ENCODE measurements around the gene ZFAND3.
A peak's percentile ranks its signal among the peaks of the same experiment; 100 is the strongest.

ZFAND3 gene

GRCh38 chr6:37798436-37799262 is 20.9 kb upstream of the ZFAND3 start:
- no peak for DNase-seq

- DNase-seq = no peak
Measured at GRCh38 chr6:37799263-37799644, 20.3 kb upstream of the ZFAND3 start.

- no peak for DNase-seq
Measured at GRCh38 chr6:37800703-37801604, 18.6 kb upstream of the ZFAND3 start.

- DNase-seq = no peak
Measured at GRCh38 chr6:37801605-37801940, 18.0 kb upstream of the ZFAND3 start.

GRCh38 chr6:37802810-37803209 is 16.7 kb upstream of the ZFAND3 start:
- no peak for DNase-seq

- no peak for DNase-seq
Measured at GRCh38 chr6:37804586-37804985, 14.9 kb upstream of the ZFAND3 start.

- DNase-seq = no peak
Measured at GRCh38 chr6:37806213-37806612, 13.3 kb upstream of the ZFAND3 start.

GRCh38 chr6:37807656-37808055 is 11.9 kb upstream of the ZFAND3 start:
- no peak for DNase-seq

- no peak for DNase-seq
Measured at GRCh38 chr6:37809197-37809543, 10.4 kb upstream of the ZFAND3 start.

GRCh38 chr6:37812841-37813240 is 6.7 kb upstream of the ZFAND3 start:
- no peak for DNase-seq

GRCh38 chr6:37814374-37814773 is 5.2 kb upstream of the ZFAND3 start:
- DNase-seq = no peak

GRCh38 chr6:37816599-37817375 is 2.7 kb upstream of the ZFAND3 start:
- DNase-seq = no peak

GRCh38 chr6:37818536-37819176 is 871 bp upstream of the ZFAND3 start:
- DNase-seq = peak; percentile 97

- DNase-seq = peak; percentile 42
Measured at GRCh38 chr6:37819802-37820717, 533 bp downstream of the ZFAND3 start.

- DNase-seq = no peak
Measured at GRCh38 chr6:37820718-37821079, 1.2 kb downstream of the ZFAND3 start.

GRCh38 chr6:37821446-37821845 is 1.9 kb downstream of the ZFAND3 start:
- DNase-seq = no peak

- peak; percentile 23 for DNase-seq
Measured at GRCh38 chr6:37822851-37823682, 3.5 kb downstream of the ZFAND3 start.

GRCh38 chr6:37824170-37824569 is 4.6 kb downstream of the ZFAND3 start:
- DNase-seq = no peak

- no peak for DNase-seq
Measured at GRCh38 chr6:37826188-37826587, 6.7 kb downstream of the ZFAND3 start.

- no peak for DNase-seq
Measured at GRCh38 chr6:37826993-37827392, 7.5 kb downstream of the ZFAND3 start.

All from CD4-positive, alpha-beta T cell treated with Interleukin-4 for 4 hours (primary cell).